ENCODE results near the gene TAS2R10. TPM values are rescaled to one million over a fixed set of nuclear protein-coding genes. Genes with fewer than 3 reads are reported as not detected.

The TAS2R10 gene, protein sequence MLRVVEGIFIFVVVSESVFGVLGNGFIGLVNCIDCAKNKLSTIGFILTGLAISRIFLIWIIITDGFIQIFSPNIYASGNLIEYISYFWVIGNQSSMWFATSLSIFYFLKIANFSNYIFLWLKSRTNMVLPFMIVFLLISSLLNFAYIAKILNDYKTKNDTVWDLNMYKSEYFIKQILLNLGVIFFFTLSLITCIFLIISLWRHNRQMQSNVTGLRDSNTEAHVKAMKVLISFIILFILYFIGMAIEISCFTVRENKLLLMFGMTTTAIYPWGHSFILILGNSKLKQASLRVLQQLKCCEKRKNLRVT
- polyA plus RNA-seq (2013, experiment 1 of 4) = 0.69 TPM
- 0.69 TPM for polyA plus RNA-seq (2013, experiment 2 of 4)
- 0.37 TPM for polyA plus RNA-seq (2013, experiment 3 of 4)
- polyA plus RNA-seq (2013, experiment 4 of 4) = 0.24 TPM

DNA sequence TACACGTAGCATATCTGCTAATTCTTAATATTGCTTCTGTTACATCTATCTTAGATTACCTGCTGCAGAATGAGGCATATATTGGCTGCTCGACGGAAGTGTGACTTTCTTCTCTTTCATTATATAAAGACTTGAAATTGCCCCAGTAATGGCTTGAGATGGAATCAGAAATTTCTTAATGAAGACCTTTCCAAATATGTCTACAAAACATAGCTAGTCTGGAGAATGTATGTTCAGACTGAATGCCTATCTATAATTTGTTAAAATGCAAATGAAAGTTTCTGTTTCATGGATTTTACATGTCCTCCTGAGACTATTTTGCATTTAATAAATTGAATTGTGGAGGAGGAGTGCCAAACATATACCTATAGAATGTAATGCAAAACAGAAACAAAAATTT, at the start of gene TAS2R10:
Gene TAS2R10 (minus strand): TSS at position 101 of the 400 bp plus-strand sequence. CDS start 89 bp downstream, at position 12.
- no peaks in the 10 kb centered on the region for H3K4me1 ChIP-seq (ENCODE audit: control insufficient read depth, insufficient read depth, low read length)
- no peaks in the 10 kb centered on the region for H3K27me3 ChIP-seq (ENCODE audit: control insufficient read depth, insufficient read depth, low read length, poor library complexity, severe bottlenecking)
- H3K9me3 ChIP-seq (ENCODE audit: control insufficient read depth, low read length) = no peaks in the 10 kb centered on the region
- H3K4me3 ChIP-seq (ENCODE audit: insufficient read depth, low read depth, low read length) = no peak within 1 kb of the TSS
- WGBS, 2 experiments = 90 to 92% methylated on average over 1 to 3 of the region's 3 CpGs
- no peak within 1 kb of the TSS for H3K27ac ChIP-seq (ENCODE audit: insufficient read depth, low read depth, low read length, poor library complexity, severe bottlenecking)
- no peaks in the 10 kb centered on the region for H3K36me3 ChIP-seq (ENCODE audit: control insufficient read depth, insufficient read depth, low read length)

- Histone ChIP-seq H3K27me3 (ENCODE audit: control insufficient read depth, insufficient read depth, low read length, poor library complexity, severe bottlenecking) (no peaks in the 10 kb centered on the region), H3K27ac (ENCODE audit: insufficient read depth, low read depth, low read length, poor library complexity, severe bottlenecking) (no peak overlapping the region), H3K9me3 (ENCODE audit: control insufficient read depth, low read length) (no peaks in the 10 kb centered on the region), H3K4me3 (ENCODE audit: insufficient read depth, low read depth, low read length) (no peak overlapping the region), H3K36me3 (ENCODE audit: control insufficient read depth, insufficient read depth, low read length) (no peaks in the 10 kb centered on the region), H3K4me1 (ENCODE audit: control insufficient read depth, insufficient read depth, low read length) (no peaks in the 10 kb centered on the region)
- 85 to 93% methylated on average over 2 of the region's 2 CpGs for WGBS, 2 experiments
Observed at GRCh38 chr12:10873378-10873777, 47.2 kb upstream of the TAS2R10 start.

DNA sequence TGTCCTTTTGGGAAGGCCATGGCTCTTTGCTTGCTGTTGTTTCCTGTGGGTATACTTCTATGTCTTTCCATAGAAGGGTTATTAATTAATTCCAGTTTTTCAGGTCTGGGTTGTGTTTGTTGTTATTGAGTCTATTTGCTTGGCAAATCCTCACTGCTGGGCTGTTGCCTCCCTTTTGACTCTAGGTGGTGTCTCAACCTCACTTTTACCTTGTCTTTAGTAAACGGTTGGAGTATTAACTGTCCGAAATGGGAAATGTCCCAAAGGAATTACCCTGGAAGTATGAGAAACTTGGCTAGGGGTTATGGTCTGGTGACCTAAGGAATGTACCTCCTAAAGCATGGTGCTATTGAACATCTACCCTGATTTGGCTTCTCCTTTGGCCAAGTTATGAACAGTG, 41.2 kb upstream of the TAS2R10 start:
- Histone ChIP-seq H3K36me3 (ENCODE audit: control insufficient read depth, insufficient read depth, low read length) (no peaks in the 10 kb centered on the region), H3K4me1 (ENCODE audit: control insufficient read depth, insufficient read depth, low read length) (no peaks in the 10 kb centered on the region), H3K9me3 (ENCODE audit: control insufficient read depth, low read length) (no peaks in the 10 kb centered on the region), H3K27ac (ENCODE audit: insufficient read depth, low read depth, low read length, poor library complexity, severe bottlenecking) (no peak overlapping the region), H3K4me3 (ENCODE audit: insufficient read depth, low read depth, low read length) (no peak overlapping the region), H3K27me3 (ENCODE audit: control insufficient read depth, insufficient read depth, low read length, poor library complexity, severe bottlenecking) (no peaks in the 10 kb centered on the region)
- WGBS, 2 experiments = 89 to 96% methylated on average over 2 of the region's 2 CpGs

DNA sequence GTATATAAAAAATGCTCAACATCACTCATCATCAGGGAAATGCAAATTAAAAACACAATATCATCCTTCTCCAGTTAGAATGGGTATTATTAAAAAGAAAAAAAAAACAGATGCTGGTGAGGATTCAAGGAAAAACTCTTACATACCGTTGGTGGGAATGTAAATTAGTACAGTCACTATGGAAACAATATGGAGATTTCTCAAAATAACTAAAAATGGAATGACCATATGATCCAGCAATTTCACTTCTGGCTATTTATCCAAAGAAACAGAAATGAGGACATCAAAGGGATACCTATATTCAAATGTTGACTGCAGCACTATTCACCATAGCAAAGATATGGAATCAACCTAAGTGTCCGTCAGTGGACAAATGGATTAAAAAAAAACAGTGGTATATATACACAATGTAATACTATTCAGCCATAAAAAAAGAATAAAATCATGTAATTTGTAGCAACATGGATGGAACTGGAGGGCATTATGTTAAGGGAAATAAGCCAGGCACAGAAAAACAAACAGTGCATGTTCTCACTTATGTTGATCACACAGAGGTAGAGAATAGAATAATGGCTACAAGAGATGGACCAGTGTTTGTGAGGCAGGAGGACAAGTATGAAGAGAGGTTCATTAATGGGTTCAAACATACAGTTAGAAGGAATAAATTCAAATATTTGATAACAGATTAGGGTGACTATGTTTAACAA, 37.5 kb upstream of the TAS2R10 start:
- Histone ChIP-seq H3K4me3 (ENCODE audit: insufficient read depth, low read depth, low read length) (no peak overlapping the region), H3K27me3 (ENCODE audit: control insufficient read depth, insufficient read depth, low read length, poor library complexity, severe bottlenecking) (no peaks in the 10 kb centered on the region), H3K36me3 (ENCODE audit: control insufficient read depth, insufficient read depth, low read length) (no peaks in the 10 kb centered on the region), H3K27ac (ENCODE audit: insufficient read depth, low read depth, low read length, poor library complexity, severe bottlenecking) (no peak overlapping the region), H3K9me3 (ENCODE audit: control insufficient read depth, low read length) (no peaks in the 10 kb centered on the region), H3K4me1 (ENCODE audit: control insufficient read depth, insufficient read depth, low read length) (no peaks in the 10 kb centered on the region)
- 71 to 97% methylated on average over 1 to 2 of the region's 2 CpGs for WGBS, 2 experiments

- Histone ChIP-seq H3K27me3 (ENCODE audit: control insufficient read depth, insufficient read depth, low read length, poor library complexity, severe bottlenecking) (no peaks in the 10 kb centered on the region), H3K36me3 (ENCODE audit: control insufficient read depth, insufficient read depth, low read length) (peaks cover 4% of the 10 kb centered on the region), H3K9me3 (ENCODE audit: control insufficient read depth, low read length) (no peaks in the 10 kb centered on the region), H3K27ac (ENCODE audit: insufficient read depth, low read depth, low read length, poor library complexity, severe bottlenecking) (no peak overlapping the region), H3K4me1 (ENCODE audit: control insufficient read depth, insufficient read depth, low read length) (no peaks in the 10 kb centered on the region), H3K4me3 (ENCODE audit: insufficient read depth, low read depth, low read length) (no peak overlapping the region)
- 94% methylated on average over 2 of the region's 2 CpGs for WGBS, 2 experiments
Observed at GRCh38 chr12:10861366-10861765, 35.2 kb upstream of the TAS2R10 start.

DNA sequence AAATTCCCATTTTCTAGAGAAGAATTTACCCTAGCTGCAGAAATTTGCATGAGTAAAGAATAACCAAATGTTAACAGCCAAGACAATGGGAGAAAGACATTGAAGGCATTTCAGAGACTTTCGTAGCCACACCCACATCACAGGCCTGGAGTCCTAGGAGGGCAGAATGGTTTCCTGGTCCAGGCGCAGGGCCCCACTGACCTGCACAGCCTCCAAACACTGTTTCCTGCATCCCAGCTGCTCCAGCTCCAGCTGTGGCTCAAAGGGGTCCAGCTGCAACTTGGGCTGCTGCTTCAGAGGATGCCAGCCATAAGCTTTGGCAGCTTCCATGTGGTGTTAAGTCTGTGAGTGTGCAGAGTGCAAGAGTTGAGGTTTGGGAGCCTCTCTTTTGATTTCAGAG, 29.6 kb upstream of the TAS2R10 start:
- Histone ChIP-seq H3K4me1 (ENCODE audit: control insufficient read depth, insufficient read depth, low read length) (no peaks in the 10 kb centered on the region), H3K36me3 (ENCODE audit: control insufficient read depth, insufficient read depth, low read length) (peaks cover 10% of the 10 kb centered on the region), H3K27me3 (ENCODE audit: control insufficient read depth, insufficient read depth, low read length, poor library complexity, severe bottlenecking) (no peaks in the 10 kb centered on the region), H3K4me3 (ENCODE audit: insufficient read depth, low read depth, low read length) (no peak overlapping the region), H3K9me3 (ENCODE audit: control insufficient read depth, low read length) (peaks cover 3% of the 10 kb centered on the region), H3K27ac (ENCODE audit: insufficient read depth, low read depth, low read length, poor library complexity, severe bottlenecking) (no peak overlapping the region)
- 91 to 96% methylated on average over 2 of the region's 2 CpGs for WGBS, 2 experiments

DNA sequence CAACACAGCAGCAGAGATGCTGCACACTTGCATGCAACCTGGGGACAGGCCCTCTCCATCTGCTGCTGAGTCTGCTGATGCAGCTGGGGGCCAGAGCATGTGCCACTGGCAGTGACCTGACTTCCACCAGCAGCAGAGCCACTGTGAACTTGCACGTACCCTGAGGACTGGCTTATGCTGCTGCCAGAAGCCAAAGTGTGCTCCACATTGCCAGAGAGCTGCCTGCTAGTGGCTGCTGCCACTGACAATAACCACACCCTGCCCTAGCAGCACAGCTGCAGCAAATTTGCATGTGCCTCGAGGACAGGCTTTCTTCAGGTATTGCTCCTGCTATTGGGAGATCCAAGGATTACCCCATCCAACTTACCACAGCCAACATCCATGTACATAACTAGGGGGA, 27.6 kb upstream of the TAS2R10 start:
- no peak overlapping the region for H3K4me3 ChIP-seq (ENCODE audit: insufficient read depth, low read depth, low read length)
- H3K36me3 ChIP-seq (ENCODE audit: control insufficient read depth, insufficient read depth, low read length) = peaks cover 10% of the 10 kb centered on the region
- peaks cover 3% of the 10 kb centered on the region for H3K9me3 ChIP-seq (ENCODE audit: control insufficient read depth, low read length)
- H3K27ac ChIP-seq (ENCODE audit: insufficient read depth, low read depth, low read length, poor library complexity, severe bottlenecking) = no peak overlapping the region
- H3K27me3 ChIP-seq (ENCODE audit: control insufficient read depth, insufficient read depth, low read length, poor library complexity, severe bottlenecking) = no peaks in the 10 kb centered on the region
- WGBS, 2 experiments = 91 to 95% methylated on average over 2 of the region's 2 CpGs
- no peaks in the 10 kb centered on the region for H3K4me1 ChIP-seq (ENCODE audit: control insufficient read depth, insufficient read depth, low read length)

- peaks cover 3% of the 10 kb centered on the region for H3K9me3 ChIP-seq (ENCODE audit: control insufficient read depth, low read length)
- no peaks in the 10 kb centered on the region for H3K27me3 ChIP-seq (ENCODE audit: control insufficient read depth, insufficient read depth, low read length, poor library complexity, severe bottlenecking)
- no peak overlapping the region for H3K27ac ChIP-seq (ENCODE audit: insufficient read depth, low read depth, low read length, poor library complexity, severe bottlenecking)
- H3K36me3 ChIP-seq (ENCODE audit: control insufficient read depth, insufficient read depth, low read length) = peaks cover 5% of the 10 kb centered on the region
- no peak overlapping the region for H3K4me3 ChIP-seq (ENCODE audit: insufficient read depth, low read depth, low read length)
- 95 to 99% methylated on average over 4 of the region's 4 CpGs for WGBS, 2 experiments
- H3K4me1 ChIP-seq (ENCODE audit: control insufficient read depth, insufficient read depth, low read length) = no peaks in the 10 kb centered on the region
Observed at GRCh38 chr12:10851243-10851858, 25.2 kb upstream of the TAS2R10 start.

- H3K27me3 ChIP-seq (ENCODE audit: control insufficient read depth, insufficient read depth, low read length, poor library complexity, severe bottlenecking) = no peaks in the 10 kb centered on the region
- 94 to 99% methylated on average over 4 of the region's 4 CpGs for WGBS, 2 experiments
- no peak within 1 kb of the TSS for H3K27ac ChIP-seq (ENCODE audit: insufficient read depth, low read depth, low read length, poor library complexity, severe bottlenecking)
- H3K9me3 ChIP-seq (ENCODE audit: control insufficient read depth, low read length) = no peaks in the 10 kb centered on the region
- H3K36me3 ChIP-seq (ENCODE audit: control insufficient read depth, insufficient read depth, low read length) = no peaks in the 10 kb centered on the region
- H3K4me1 ChIP-seq (ENCODE audit: control insufficient read depth, insufficient read depth, low read length) = no peaks in the 10 kb centered on the region
- H3K4me3 ChIP-seq (ENCODE audit: insufficient read depth, low read depth, low read length) = no peak within 1 kb of the TSS
Observed at GRCh38 chr12:10849425-10849878, 23.3 kb upstream of the TAS2R10 start, which contains the start of gene PRR4. PRR4 (minus strand) TSS chr12:10849475; CDS start chr12:10849437, 38 bp downstream.

DNA sequence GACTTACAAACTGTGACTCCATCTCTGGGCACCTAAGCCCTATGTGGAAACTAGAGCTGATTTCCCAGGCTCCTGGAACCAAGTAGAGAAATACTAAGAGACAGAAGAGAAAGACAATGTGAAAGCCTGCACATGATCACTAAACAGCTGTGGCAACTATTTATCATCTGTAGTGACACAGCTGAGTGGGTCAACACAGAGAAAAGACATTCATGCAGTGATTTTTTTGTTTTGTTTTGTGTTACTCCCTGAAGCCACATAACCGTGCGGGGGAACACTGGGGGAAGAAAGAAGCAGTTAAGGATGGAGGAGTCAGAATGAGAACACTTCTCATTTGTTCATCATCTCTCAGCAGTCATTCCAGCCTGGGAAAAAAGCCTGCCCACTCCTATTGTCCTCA, 21.6 kb upstream of the TAS2R10 start:
- no peaks in the 10 kb centered on the region for H3K4me1 ChIP-seq (ENCODE audit: control insufficient read depth, insufficient read depth, low read length)
- no peaks in the 10 kb centered on the region for H3K36me3 ChIP-seq (ENCODE audit: control insufficient read depth, insufficient read depth, low read length)
- no peaks in the 10 kb centered on the region for H3K27me3 ChIP-seq (ENCODE audit: control insufficient read depth, insufficient read depth, low read length, poor library complexity, severe bottlenecking)
- WGBS, 2 experiments = 31 to 54% methylated on average over 2 of the region's 2 CpGs
- no peak overlapping the region for H3K27ac ChIP-seq (ENCODE audit: insufficient read depth, low read depth, low read length, poor library complexity, severe bottlenecking)
- no peak overlapping the region for H3K4me3 ChIP-seq (ENCODE audit: insufficient read depth, low read depth, low read length)
- H3K9me3 ChIP-seq (ENCODE audit: control insufficient read depth, low read length) = no peaks in the 10 kb centered on the region
